ENCODE data around the gene XCL1. TPM values are rescaled to one million over a fixed set of nuclear protein-coding genes. Genes with fewer than 3 reads are reported as not detected.
A peak's percentile ranks its signal among the peaks of the same experiment; 100 is the strongest.

XCL1 gene
- total RNA-seq, 1 experiment from 2014 or later, result not detected

- H3K4me2 ChIP-seq (ENCODE audit: low read length), result no peak overlapping the region
- H3K79me2 ChIP-seq (ENCODE audit: insufficient read depth, low read length), result no peaks in the 10 kb centered on the region
- CTCF ChIA-PET, result interaction anchor here (0.8 to 2.2 kb wide), 5 partner anchors 10 to 739 kb away, joined by 3 to 10 read pairs (median 5); no protein-coding TSS in a partner anchor
- ATAC-seq, result no peak
- H3K4me3 ChIP-seq (replicated peaks in 1 of 2; ENCODE audit: low read depth in 1 of 2, low read length in 2 of 2), result no peak overlapping the region
- no peaks in the 10 kb centered on the region for H4K20me1 ChIP-seq (ENCODE audit: insufficient read depth)
- RAD21 ChIA-PET (ENCODE audit: low non-redundant PET in 1 of 2, low total read pairs in 2 of 2, uncharacterized antibody in 2 of 2, unreplicated experiment in 2 of 2), result no interaction called here
- H2AFZ ChIP-seq (ENCODE audit: low read depth, low read length, poor library complexity, severe bottlenecking), result no peak overlapping the region
- H3K9me2 ChIP-seq (ENCODE audit: insufficient read depth), result no peaks in the 10 kb centered on the region
- TF ChIP-seq SIN3A (IDR thresholded peaks at IDR 0.05; ENCODE audit: low read depth) (no peak), REST (IDR thresholded peaks at IDR 0.05; ENCODE audit: low read depth) (peak; percentile 41)
- POLR2A ChIA-PET, result no interaction called here
- no peaks in the 10 kb centered on the region for H3K4me1 ChIP-seq (ENCODE audit: control insufficient read depth in 1 of 2, insufficient read depth in 2 of 2, low read length in 2 of 2)
- no TSS peak for BruUV-seq (replicated peaks)
- H3K36me3 ChIP-seq (ENCODE audit: control insufficient read depth in 1 of 2, insufficient read depth in 2 of 2, low read length in 2 of 2), result no peaks in the 10 kb centered on the region
- no peak overlapping the region for H3K27ac ChIP-seq (ENCODE audit: low read depth, low read length)
- H3K9me3 ChIP-seq (ENCODE audit: control insufficient read depth in 1 of 2, insufficient read depth in 1 of 2, low read depth in 1 of 2, low read length in 2 of 2), result no peaks in the 10 kb centered on the region
- DNase-seq (ENCODE audit: low read depth, low spot score), result no peak
- intact Hi-C loops (cut with micrococcal nuclease), result loop anchor here (10.0 kb wide), 2 partner anchors 264 to 856 kb away; no protein-coding TSS in a partner anchor
- H3K9ac ChIP-seq (ENCODE audit: low read length), result no peak overlapping the region
- no peaks in the 10 kb centered on the region for H3K27me3 ChIP-seq (ENCODE audit: insufficient read depth, low read length)
Measured at GRCh38 chr1:168608796-168609715, 32.7 kb downstream of the XCL1 start.
